Measurements from ENCODE around the gene FCF1. TPM values are rescaled to one million over a fixed set of nuclear protein-coding genes. Genes with fewer than 3 reads are reported as not detected.

FCF1 gene
- total RNA-seq, 4 donors from 2014 or later: 24.3 to 45.0 (median 31.2) TPM

DNA sequence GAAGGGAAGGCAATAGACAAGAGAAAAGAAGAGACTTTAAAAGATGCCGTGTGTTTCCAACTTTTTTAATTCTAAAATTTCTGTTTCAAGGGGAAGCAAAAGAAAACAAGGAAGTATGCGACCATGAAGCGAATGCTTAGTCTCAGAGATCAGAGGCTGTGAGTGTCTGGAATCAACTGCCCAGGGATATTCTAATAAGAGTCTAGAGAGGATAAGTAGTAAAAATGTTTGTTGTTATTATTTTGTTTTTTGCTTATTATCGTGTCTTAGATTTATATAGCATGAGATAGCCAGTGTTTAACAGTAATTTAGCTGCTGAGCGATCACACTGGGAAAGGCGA is 421 bp downstream of the FCF1 start:
- TF ChIP-seq, protein P1, sequence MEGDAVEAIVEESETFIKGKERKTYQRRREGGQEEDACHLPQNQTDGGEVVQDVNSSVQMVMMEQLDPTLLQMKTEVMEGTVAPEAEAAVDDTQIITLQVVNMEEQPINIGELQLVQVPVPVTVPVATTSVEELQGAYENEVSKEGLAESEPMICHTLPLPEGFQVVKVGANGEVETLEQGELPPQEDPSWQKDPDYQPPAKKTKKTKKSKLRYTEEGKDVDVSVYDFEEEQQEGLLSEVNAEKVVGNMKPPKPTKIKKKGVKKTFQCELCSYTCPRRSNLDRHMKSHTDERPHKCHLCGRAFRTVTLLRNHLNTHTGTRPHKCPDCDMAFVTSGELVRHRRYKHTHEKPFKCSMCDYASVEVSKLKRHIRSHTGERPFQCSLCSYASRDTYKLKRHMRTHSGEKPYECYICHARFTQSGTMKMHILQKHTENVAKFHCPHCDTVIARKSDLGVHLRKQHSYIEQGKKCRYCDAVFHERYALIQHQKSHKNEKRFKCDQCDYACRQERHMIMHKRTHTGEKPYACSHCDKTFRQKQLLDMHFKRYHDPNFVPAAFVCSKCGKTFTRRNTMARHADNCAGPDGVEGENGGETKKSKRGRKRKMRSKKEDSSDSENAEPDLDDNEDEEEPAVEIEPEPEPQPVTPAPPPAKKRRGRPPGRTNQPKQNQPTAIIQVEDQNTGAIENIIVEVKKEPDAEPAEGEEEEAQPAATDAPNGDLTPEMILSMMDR (IDR thresholded peaks at IDR 0.05; ENCODE audit: low read depth): no peak

DNA sequence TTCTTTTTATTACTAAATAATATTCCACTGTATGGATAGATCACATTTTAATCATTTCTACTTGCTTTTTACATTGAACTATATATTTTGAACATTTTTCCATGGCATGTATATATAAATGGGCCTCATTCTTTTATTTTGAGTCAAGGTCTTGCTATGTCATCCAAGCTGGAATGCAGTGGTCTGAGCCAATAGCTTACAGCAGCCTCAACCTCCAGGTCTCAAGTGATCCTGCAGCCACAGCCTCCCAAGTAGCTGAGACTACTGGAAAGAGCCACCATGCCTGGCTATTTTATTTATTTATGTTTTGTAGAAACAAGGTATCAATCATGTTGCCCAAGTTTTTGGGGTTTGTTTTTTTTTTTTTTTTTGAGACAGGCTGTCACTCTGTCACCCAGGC is 7.6 kb downstream of the FCF1 start:
- TF ChIP-seq, protein P1 (IDR thresholded peaks at IDR 0.05; ENCODE audit: low read depth): no peak

DNA sequence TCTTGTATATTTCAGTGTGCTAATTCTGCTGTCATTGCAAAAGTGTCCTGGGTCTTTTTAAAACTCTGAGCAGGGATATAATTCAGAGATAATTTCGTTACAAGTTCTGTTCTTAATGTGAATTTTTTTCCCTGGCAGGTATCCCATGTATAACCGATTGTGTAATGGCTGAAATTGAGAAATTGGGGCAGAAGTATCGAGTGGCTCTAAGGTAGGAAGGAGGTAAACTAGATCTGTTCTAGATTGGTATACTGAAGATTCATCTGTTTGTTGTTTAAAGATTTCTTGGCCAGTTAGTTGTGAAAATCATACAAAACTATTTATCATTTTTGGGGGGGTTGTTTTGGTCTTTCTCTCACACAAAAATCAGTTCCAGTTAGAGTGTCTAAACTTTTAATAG is 10.2 kb downstream of the FCF1 start:
- TF ChIP-seq, protein P1 (IDR thresholded peaks at IDR 0.05; ENCODE audit: low read depth): no peak

DNA sequence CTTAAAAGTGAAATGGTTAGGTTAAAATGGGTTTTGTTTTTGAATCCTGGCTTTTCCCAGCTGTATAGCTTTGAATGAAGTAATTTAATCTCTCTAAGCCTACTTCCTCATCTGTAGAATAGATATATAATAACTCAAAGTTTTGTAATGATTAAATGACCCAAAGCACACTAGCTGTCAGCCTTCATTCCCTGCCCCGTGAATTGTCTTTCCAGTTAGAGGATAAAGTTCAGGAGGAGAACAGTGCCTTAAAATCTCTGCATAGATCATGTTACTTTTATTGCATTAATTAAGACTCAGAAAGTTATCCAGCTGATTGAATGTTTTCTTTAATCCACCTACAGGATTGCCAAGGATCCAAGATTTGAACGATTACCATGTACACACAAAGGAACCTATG is 19.4 kb downstream of the FCF1 start:
- TF ChIP-seq, protein P1 (IDR thresholded peaks at IDR 0.05; ENCODE audit: low read depth): no peak

DNA sequence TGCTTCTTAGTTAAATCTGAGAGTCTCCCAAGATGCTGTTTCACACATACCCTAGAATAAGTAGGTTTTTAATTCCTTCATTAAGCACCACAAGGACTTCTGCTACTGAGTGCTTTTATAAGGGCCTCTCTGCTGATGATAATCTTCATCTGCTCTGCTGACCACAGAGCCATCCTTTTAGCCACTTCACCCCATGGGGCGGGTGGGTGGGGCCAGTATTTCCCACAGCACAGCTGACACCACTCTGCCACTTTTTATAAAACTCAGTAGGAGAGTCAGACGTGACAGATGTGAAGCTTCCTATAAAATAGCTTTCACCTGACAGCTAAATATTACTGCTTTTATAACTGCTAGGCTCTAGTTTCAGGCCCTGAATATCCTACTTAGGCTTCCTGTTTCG is 20.3 kb downstream of the FCF1 start:
- TF ChIP-seq, protein P1 (IDR thresholded peaks at IDR 0.05; ENCODE audit: low read depth): no peak

DNA sequence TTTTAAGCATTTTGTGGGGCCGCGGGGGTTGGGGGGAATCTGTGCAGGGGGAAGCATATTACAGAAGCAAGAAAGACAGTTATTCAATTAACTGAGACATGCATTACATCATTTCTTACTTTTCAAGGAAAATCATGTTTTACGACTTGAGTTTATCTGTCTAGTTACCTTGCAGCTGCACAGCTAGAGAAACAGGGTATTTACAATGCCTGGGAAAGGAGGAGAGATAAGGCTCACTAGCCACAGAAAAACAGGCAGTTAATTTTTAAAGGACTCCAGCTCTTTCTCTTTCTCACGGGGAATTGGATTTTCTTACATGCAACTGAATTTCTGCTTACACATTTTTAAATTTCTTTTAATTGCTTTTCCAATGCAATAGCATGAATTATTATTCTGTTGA is 22.2 kb downstream of the FCF1 start:
- TF ChIP-seq, protein P1 (IDR thresholded peaks at IDR 0.05; ENCODE audit: low read depth): no peak

DNA sequence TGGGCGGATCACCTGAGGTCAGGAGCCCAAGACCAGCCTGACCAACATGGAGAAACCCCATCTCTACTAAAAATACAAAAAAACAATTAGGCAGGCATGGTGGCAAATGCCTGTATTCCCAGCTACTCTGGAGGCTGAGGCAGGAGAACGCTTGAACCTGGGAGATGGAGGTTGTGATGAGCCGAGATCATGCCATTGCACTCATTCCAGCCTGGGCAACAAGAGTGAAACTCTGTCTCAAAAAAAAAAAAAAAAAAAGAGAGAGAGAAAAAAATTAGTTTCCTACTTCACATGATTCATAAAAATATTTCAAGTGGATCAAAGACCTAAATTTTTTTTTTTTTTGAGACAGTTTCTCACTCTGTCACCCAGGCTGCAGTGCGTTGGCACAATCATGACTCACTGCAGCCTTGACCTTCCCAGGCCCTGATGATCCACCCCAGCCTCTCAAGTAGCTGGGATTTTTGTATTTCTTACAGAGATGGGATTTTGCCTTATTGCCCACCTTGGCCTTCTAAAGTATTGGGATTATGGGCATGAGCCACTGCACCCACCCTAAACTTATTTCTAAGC is 24.9 kb downstream of the FCF1 start:
- TF ChIP-seq, protein P1 (IDR thresholded peaks at IDR 0.05; ENCODE audit: low read depth): no peak
